ENCODE data around the gene FAM114A2. TPM values are rescaled to one million over a fixed set of nuclear protein-coding genes. Genes with fewer than 3 reads are reported as not detected.

FAM114A2 gene
- total RNA-seq, 1 experiment from 2014 or later = 12.9 TPM

- Histone ChIP-seq H3K79me2 (ENCODE audit: low read length) (no peaks in the 10 kb centered on the region), H3K4me1 (ENCODE audit: insufficient read depth, low read length) (no peaks in the 10 kb centered on the region), H3K27me3 (ENCODE audit: low read length) (no peaks in the 10 kb centered on the region), H3K4me2 (ENCODE audit: low read length) (no peak overlapping the region), H3K9ac (ENCODE audit: low read length) (no peak overlapping the region), H3K27ac (ENCODE audit: low read length) (no peak overlapping the region), H2AFZ (ENCODE audit: low read length) (no peak overlapping the region), H3K36me3 (ENCODE audit: low read depth, low read length) (no peaks in the 10 kb centered on the region), H3K9me2 (replicated peaks; ENCODE audit: low read length) (no peaks in the 10 kb centered on the region), H3K9me3 (ENCODE audit: low read length) (no peaks in the 10 kb centered on the region), H3F3A (ENCODE audit: low read length, unreplicated experiment) (no peaks in the 10 kb centered on the region), H3K4me3 (ENCODE audit: low read length) (no peak overlapping the region), H4K20me1 (ENCODE audit: low read length) (no peaks in the 10 kb centered on the region)
- ATAC-seq (no peak), DNase-seq (no peak)
- intact Hi-C loops (cut with micrococcal nuclease) = no loop called here
- TF ChIP-seq, protein P1, sequence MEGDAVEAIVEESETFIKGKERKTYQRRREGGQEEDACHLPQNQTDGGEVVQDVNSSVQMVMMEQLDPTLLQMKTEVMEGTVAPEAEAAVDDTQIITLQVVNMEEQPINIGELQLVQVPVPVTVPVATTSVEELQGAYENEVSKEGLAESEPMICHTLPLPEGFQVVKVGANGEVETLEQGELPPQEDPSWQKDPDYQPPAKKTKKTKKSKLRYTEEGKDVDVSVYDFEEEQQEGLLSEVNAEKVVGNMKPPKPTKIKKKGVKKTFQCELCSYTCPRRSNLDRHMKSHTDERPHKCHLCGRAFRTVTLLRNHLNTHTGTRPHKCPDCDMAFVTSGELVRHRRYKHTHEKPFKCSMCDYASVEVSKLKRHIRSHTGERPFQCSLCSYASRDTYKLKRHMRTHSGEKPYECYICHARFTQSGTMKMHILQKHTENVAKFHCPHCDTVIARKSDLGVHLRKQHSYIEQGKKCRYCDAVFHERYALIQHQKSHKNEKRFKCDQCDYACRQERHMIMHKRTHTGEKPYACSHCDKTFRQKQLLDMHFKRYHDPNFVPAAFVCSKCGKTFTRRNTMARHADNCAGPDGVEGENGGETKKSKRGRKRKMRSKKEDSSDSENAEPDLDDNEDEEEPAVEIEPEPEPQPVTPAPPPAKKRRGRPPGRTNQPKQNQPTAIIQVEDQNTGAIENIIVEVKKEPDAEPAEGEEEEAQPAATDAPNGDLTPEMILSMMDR (conservative IDR thresholded peaks at IDR 0.05; ENCODE audit: low read depth, low read length) = no peak
- ChIA-PET CTCF (no interaction called here), POLR2A (ENCODE audit: unreplicated experiment) (no interaction called here)
- BruUV-seq (replicated peaks) = no TSS peak
Observed at GRCh38 chr5:154000703-154001102, 38.0 kb downstream of the FAM114A2 start.

- Histone ChIP-seq H3K79me2 (ENCODE audit: low read length) (no peaks in the 10 kb centered on the region), H3K27me3 (ENCODE audit: low read length) (no peaks in the 10 kb centered on the region), H3K9me3 (ENCODE audit: low read length) (no peaks in the 10 kb centered on the region), H3K9me2 (replicated peaks; ENCODE audit: low read length) (no peaks in the 10 kb centered on the region), H3K9ac (ENCODE audit: low read length) (no peak overlapping the region), H3K27ac (ENCODE audit: low read length) (no peak overlapping the region), H4K20me1 (ENCODE audit: low read length) (no peaks in the 10 kb centered on the region), H3K4me1 (ENCODE audit: insufficient read depth, low read length) (no peaks in the 10 kb centered on the region), H3K4me2 (ENCODE audit: low read length) (no peak overlapping the region), H3K4me3 (ENCODE audit: low read length) (no peak overlapping the region), H3F3A (ENCODE audit: low read length, unreplicated experiment) (no peaks in the 10 kb centered on the region), H2AFZ (ENCODE audit: low read length) (no peak overlapping the region), H3K36me3 (ENCODE audit: low read depth, low read length) (no peaks in the 10 kb centered on the region)
- POLR2A ChIA-PET (ENCODE audit: unreplicated experiment) = no interaction called here
- DNase-seq = no peak
- intact Hi-C loops (cut with micrococcal nuclease) = no loop called here
- TF ChIP-seq EZH2phosphoT487 (IDR thresholded peaks at IDR 0.05; ENCODE audit: borderline replicate concordance, low read length) (no peak), EZH2 (IDR thresholded peaks at IDR 0.05; ENCODE audit: low read length, unreplicated experiment) (no peak)
- TF ChIP-seq, protein P1 (conservative IDR thresholded peaks at IDR 0.05; ENCODE audit: low read depth, low read length) = no peak
- no TSS peak for BruUV-seq (replicated peaks)
- CTCF ChIA-PET = no interaction called here
- no peak for ATAC-seq
Observed at GRCh38 chr5:153999995-154000394, 38.7 kb downstream of the FAM114A2 start.

GRCh38 chr5:153998768-153999167 is 39.9 kb downstream of the FAM114A2 start:
- ATAC-seq = no peak
- POLR2A ChIA-PET (ENCODE audit: unreplicated experiment) = no interaction called here

More at GRCh38 chr5:153998768-153999167, 39.9 kb downstream of the FAM114A2 start:
- Histone ChIP-seq H3F3A (ENCODE audit: low read length, unreplicated experiment) (no peaks in the 10 kb centered on the region), H3K9me2 (replicated peaks; ENCODE audit: low read length) (no peaks in the 10 kb centered on the region), H3K9me3 (ENCODE audit: low read length) (no peaks in the 10 kb centered on the region), H3K36me3 (ENCODE audit: low read depth, low read length) (no peaks in the 10 kb centered on the region), H3K4me2 (ENCODE audit: low read length) (no peak overlapping the region), H4K20me1 (ENCODE audit: low read length) (no peaks in the 10 kb centered on the region), H3K79me2 (ENCODE audit: low read length) (no peaks in the 10 kb centered on the region), H3K27ac (ENCODE audit: low read length) (no peak overlapping the region), H3K4me3 (ENCODE audit: low read length) (no peak overlapping the region), H3K27me3 (ENCODE audit: low read length) (no peaks in the 10 kb centered on the region), H2AFZ (ENCODE audit: low read length) (no peak overlapping the region), H3K9ac (ENCODE audit: low read length) (no peak overlapping the region), H3K4me1 (ENCODE audit: insufficient read depth, low read length) (no peaks in the 10 kb centered on the region)
- DNase-seq = no peak
- no peak for TF ChIP-seq EZH2 (IDR thresholded peaks at IDR 0.05; ENCODE audit: low read length, unreplicated experiment)
- CTCF ChIA-PET = no interaction called here
- BruUV-seq (replicated peaks) = no TSS peak
- intact Hi-C loops (cut with micrococcal nuclease) = no loop called here

Data from PC-3 (cell line).